ENCODE results near the gene IGFBP5.

DNA sequence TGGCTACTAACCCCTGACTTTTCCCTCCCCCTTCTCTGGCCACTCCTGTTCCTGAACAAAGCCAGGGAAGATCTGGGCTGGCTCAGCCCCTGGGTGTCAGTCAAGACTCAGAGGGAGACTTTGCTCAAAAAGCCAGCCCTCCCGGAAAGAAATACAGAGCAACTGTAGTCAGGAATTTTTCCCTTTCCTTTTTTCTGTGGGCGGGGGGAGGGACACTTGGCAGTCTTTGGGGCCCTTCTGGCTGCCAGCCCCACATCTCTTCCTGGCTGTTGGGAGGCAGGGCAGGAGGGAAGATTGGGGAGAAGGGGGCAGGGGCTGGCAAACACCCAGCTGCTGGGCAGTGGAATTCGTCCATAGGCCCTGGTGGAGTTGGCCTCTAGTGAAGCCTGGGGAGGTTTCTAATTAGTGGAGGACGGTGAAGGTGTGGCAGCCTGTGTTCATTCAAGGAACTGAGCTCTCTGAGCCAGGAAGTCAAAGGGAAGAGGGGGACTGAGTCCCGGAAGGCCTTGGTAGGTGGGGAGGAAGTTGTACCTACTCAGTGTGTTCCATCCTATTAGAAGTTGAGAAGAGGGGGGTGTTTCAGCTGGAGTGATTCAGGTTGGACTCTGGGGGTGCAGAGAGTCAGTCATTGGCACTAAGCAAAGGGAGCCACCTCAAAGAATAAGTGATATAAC is 51.2 kb downstream of the IGFBP5 start:
- TF ChIP-seq, protein P1, sequence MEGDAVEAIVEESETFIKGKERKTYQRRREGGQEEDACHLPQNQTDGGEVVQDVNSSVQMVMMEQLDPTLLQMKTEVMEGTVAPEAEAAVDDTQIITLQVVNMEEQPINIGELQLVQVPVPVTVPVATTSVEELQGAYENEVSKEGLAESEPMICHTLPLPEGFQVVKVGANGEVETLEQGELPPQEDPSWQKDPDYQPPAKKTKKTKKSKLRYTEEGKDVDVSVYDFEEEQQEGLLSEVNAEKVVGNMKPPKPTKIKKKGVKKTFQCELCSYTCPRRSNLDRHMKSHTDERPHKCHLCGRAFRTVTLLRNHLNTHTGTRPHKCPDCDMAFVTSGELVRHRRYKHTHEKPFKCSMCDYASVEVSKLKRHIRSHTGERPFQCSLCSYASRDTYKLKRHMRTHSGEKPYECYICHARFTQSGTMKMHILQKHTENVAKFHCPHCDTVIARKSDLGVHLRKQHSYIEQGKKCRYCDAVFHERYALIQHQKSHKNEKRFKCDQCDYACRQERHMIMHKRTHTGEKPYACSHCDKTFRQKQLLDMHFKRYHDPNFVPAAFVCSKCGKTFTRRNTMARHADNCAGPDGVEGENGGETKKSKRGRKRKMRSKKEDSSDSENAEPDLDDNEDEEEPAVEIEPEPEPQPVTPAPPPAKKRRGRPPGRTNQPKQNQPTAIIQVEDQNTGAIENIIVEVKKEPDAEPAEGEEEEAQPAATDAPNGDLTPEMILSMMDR (conservative IDR thresholded peaks at IDR 0.05; ENCODE audit: low read length), result no peak
- TF ChIP-seq EZH2phosphoT487 (IDR thresholded peaks at IDR 0.05; ENCODE audit: borderline replicate concordance, low read depth, low read length), result no peak
